22Rv1 (cell line): ENCODE data around the gene ZFPL1.

Experiments used
- ZFX ChIP-seq: fragments of 450-650 bp; IDR thresholded peaks from 2 replicates; pipeline ENCODE4 v1.6.1; 2017; ENCODE audit warnings: antibody characterized with exemption, borderline replicate concordance
- TF ChIP-seq, protein P1 (sequence below): fragments of 450-650 bp; IDR thresholded peaks from 2 replicates; pipeline ENCODE4 v1.5.1; 2017; ENCODE audit warnings: mild to moderate bottlenecking

DNA sequence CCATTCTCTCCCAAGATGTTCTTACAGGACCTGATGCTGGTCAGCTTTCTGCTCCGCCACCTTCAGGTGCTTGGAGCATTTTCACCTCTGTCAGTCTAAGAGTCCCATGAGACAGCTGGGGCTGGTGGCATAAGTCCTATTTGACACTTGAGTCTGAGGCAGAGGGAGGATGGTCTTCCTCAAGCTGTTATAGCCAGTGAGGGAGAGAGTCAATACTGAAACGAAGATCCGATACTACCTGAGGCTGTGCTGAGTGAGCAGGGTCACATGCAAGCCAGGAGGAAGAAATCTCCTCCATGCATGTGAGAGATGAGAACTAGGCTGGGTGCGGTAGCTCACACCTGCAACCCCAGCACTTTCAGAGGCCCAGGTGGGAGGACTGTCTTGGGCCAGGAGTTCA, 5.6 kb downstream of the ZFPL1 start:
- TF ChIP-seq, protein P1, sequence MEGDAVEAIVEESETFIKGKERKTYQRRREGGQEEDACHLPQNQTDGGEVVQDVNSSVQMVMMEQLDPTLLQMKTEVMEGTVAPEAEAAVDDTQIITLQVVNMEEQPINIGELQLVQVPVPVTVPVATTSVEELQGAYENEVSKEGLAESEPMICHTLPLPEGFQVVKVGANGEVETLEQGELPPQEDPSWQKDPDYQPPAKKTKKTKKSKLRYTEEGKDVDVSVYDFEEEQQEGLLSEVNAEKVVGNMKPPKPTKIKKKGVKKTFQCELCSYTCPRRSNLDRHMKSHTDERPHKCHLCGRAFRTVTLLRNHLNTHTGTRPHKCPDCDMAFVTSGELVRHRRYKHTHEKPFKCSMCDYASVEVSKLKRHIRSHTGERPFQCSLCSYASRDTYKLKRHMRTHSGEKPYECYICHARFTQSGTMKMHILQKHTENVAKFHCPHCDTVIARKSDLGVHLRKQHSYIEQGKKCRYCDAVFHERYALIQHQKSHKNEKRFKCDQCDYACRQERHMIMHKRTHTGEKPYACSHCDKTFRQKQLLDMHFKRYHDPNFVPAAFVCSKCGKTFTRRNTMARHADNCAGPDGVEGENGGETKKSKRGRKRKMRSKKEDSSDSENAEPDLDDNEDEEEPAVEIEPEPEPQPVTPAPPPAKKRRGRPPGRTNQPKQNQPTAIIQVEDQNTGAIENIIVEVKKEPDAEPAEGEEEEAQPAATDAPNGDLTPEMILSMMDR: no peak
- no peak for TF ChIP-seq ZFX
